ENCODE data around the gene RUBCN. TPM values are rescaled to one million over a fixed set of nuclear protein-coding genes. Genes with fewer than 3 reads are reported as not detected.
A peak's percentile ranks its signal among the peaks of the same experiment; 100 is the strongest.

The RUBCN gene
- total and polyA plus RNA-seq, 2 of the 13 experiments (the other 11 are each of a cell fraction or from before 2014, with no cell fraction given), result 5.2 to 8.1 TPM

- TF ChIP-seq IRF9 (CRISPR knock-in tag; IDR thresholded peaks at IDR 0.05; ENCODE audit: borderline replicate concordance) (peak; percentile 28; the same call in 1 of the 2 replicates), ZNF766 (CRISPR knock-in tag; IDR thresholded peaks at IDR 0.05; ENCODE audit: borderline replicate concordance) (peak; percentile 82; the same call in 1 of the 2 replicates), ZNF777 (CRISPR knock-in tag; IDR thresholded peaks at IDR 0.05) (peak; percentile 82; the same call in 1 of the 2 replicates), GABPB1 (CRISPR knock-in tag; IDR thresholded peaks at IDR 0.05) (peak; percentile 60; the same call in 1 of the 2 replicates), ARNT2 (CRISPR knock-in tag; IDR thresholded peaks at IDR 0.05; ENCODE audit: low read depth) (peak; percentile 84), ZBTB2 (CRISPR knock-in tag; IDR thresholded peaks at IDR 0.05; ENCODE audit: low read depth) (peak; percentile 85; the same call in 1 of the 2 replicates), SPEN (CRISPR knock-in tag; IDR thresholded peaks at IDR 0.05; ENCODE audit: low read depth) (peak; percentile 77), TGIF2 (CRISPR knock-in tag; IDR thresholded peaks at IDR 0.05) (no peak), KDM2A (CRISPR knock-in tag; IDR thresholded peaks at IDR 0.05; ENCODE audit: borderline replicate concordance, low read depth) (peak; percentile 42), GMEB1 (CRISPR knock-in tag; IDR thresholded peaks at IDR 0.05; ENCODE audit: borderline replicate concordance) (peak; percentile 79), ZNF800 (CRISPR knock-in tag; IDR thresholded peaks at IDR 0.05) (0 out of 2 replicates have a peak, but pooled peaks have one; percentile 15), GFI1 (CRISPR knock-in tag; IDR thresholded peaks at IDR 0.05; ENCODE audit: borderline replicate concordance) (0 out of 2 replicates have a peak, but pooled peaks have one; percentile 47), ZBTB21 (CRISPR knock-in tag; IDR thresholded peaks at IDR 0.05) (no peak), RFX3 (CRISPR knock-in tag; IDR thresholded peaks at IDR 0.05) (no peak), ZNF597 (CRISPR knock-in tag; IDR thresholded peaks at IDR 0.05) (no peak), ZNF746 (CRISPR knock-in tag; IDR thresholded peaks at IDR 0.05) (peak; percentile 78; the same call in 1 of the 2 replicates), MAX (IDR thresholded peaks at IDR 0.05) (peak; percentile 95), SRSF4 (IDR thresholded peaks at IDR 0.05; ENCODE audit: low read depth, low read length, poor library complexity, severe bottlenecking) (no peak), ZNF616 (CRISPR knock-in tag; IDR thresholded peaks at IDR 0.05; ENCODE audit: low read depth) (peak; percentile 41; the same call in 1 of the 2 replicates), FOXC1 (CRISPR knock-in tag; IDR thresholded peaks at IDR 0.05; ENCODE audit: borderline replicate concordance) (peak; percentile 37; the same call in 1 of the 2 replicates), SIX1 (CRISPR knock-in tag; IDR thresholded peaks at IDR 0.05; ENCODE audit: borderline replicate concordance) (no peak)
Measured at GRCh38 chr3:197749601-197750395, 13.1 kb upstream of the RUBCN start, which contains the start of gene FYTTD1 (continued).
